HG02571 (cell line): Measurements from ENCODE around the gene SAT1.

Source experiments
- ATAC-seq: cut with Tn5 transposase; IDR thresholded peaks from one replicate; pipeline ENCODE4 v1.9.1; 2021; ENCODE audit warnings: mild to moderate bottlenecking, moderate library complexity; ENCODE audit not compliant: unreplicated experiment

Gene SAT1

GRCh38 chrX:23804578-23804977 is 21.6 kb downstream of the SAT1 start:
- no peak for ATAC-seq

GRCh38 chrX:23805389-23805788 is 22.4 kb downstream of the SAT1 start:
- no peak for ATAC-seq

- no peak for ATAC-seq
These were observed 27.3 kb downstream of the SAT1 start for GRCh38 chrX:23810279-23810678.

GRCh38 chrX:23811108-23811651 is 28.2 kb downstream of the SAT1 start:
- ATAC-seq: no peak

- ATAC-seq: no peak
These were observed 28.7 kb downstream of the SAT1 start for GRCh38 chrX:23811656-23812055.

- no peak for ATAC-seq
These were observed 30.8 kb downstream of the SAT1 start for GRCh38 chrX:23813808-23814207.

- no peak for ATAC-seq
These were observed 32.4 kb downstream of the SAT1 start for GRCh38 chrX:23815376-23815775.

GRCh38 chrX:23816179-23816578 is 33.2 kb downstream of the SAT1 start:
- no peak for ATAC-seq

GRCh38 chrX:23817979-23818336 is 35.0 kb downstream of the SAT1 start:
- ATAC-seq: no peak

GRCh38 chrX:23819385-23820234 is 36.6 kb downstream of the SAT1 start:
- no peak for ATAC-seq

GRCh38 chrX:23820235-23820782 is 37.3 kb downstream of the SAT1 start:
- ATAC-seq: no peak

- ATAC-seq: no peak
These were observed 38.9 kb downstream of the SAT1 start for GRCh38 chrX:23821847-23822246.

GRCh38 chrX:23822397-23822796 is 39.4 kb downstream of the SAT1 start:
- ATAC-seq: no peak

- no peak for ATAC-seq
These were observed 39.9 kb downstream of the SAT1 start for GRCh38 chrX:23822841-23823240.

- no peak for ATAC-seq
These were observed 42.7 kb downstream of the SAT1 start for GRCh38 chrX:23825675-23826074.

- ATAC-seq: no peak
These were observed 43.2 kb downstream of the SAT1 start for GRCh38 chrX:23826216-23826615.

GRCh38 chrX:23826653-23827052 is 43.7 kb downstream of the SAT1 start:
- no peak for ATAC-seq

GRCh38 chrX:23828881-23829280 is 45.9 kb downstream of the SAT1 start:
- ATAC-seq: no peak

- no peak for ATAC-seq
These were observed 49.7 kb downstream of the SAT1 start for GRCh38 chrX:23832721-23833120.
